NB4 (cell line): Measurements from ENCODE around the gene LRRC34.

Experiments
- POLR2A ChIP-seq: IDR thresholded peaks from 2 replicates; pipeline ENCODE4 v1.6.1; 2011; ENCODE audit warnings: mild to moderate bottlenecking; ENCODE audit not compliant: insufficient read length; ENCODE audit errors: extremely low read depth
- TF ChIP-seq, protein P1 (sequence below): IDR thresholded peaks from one replicate; pipeline ENCODE4 v1.5.1; 2012; ENCODE audit warnings: low read depth, low read length

DNA sequence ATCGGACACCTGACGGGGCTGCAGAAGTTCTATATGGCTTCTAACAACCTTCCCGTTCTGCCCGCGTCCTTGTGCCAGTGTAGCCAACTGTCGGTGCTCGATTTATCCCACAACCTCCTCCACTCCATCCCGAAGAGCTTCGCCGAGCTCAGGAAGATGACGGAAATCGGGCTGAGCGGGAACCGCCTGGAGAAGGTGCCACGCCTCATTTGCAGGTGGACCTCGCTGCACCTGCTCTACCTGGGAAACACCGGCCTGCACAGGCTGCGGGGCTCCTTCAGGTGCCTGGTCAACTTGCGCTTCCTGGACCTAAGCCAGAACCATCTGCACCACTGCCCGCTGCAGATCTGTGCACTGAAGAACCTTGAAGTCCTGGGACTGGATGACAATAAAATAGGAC is 9.8 kb upstream of the LRRC34 start:
- TF ChIP-seq, protein P1, sequence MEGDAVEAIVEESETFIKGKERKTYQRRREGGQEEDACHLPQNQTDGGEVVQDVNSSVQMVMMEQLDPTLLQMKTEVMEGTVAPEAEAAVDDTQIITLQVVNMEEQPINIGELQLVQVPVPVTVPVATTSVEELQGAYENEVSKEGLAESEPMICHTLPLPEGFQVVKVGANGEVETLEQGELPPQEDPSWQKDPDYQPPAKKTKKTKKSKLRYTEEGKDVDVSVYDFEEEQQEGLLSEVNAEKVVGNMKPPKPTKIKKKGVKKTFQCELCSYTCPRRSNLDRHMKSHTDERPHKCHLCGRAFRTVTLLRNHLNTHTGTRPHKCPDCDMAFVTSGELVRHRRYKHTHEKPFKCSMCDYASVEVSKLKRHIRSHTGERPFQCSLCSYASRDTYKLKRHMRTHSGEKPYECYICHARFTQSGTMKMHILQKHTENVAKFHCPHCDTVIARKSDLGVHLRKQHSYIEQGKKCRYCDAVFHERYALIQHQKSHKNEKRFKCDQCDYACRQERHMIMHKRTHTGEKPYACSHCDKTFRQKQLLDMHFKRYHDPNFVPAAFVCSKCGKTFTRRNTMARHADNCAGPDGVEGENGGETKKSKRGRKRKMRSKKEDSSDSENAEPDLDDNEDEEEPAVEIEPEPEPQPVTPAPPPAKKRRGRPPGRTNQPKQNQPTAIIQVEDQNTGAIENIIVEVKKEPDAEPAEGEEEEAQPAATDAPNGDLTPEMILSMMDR: no peak
- no peak for TF ChIP-seq POLR2A
